Erythroblast (primary cell): Measurements from ENCODE around the gene SP3.

Experiments used
- GATA1 ChIP-seq: IDR thresholded peaks from 2 replicates; pipeline ENCODE4 v1.6.1; 2011; ENCODE audit warnings: low read depth, mild to moderate bottlenecking, control low read depth, low read length, moderate library complexity
- POLR2A ChIP-seq: IDR thresholded peaks from 2 replicates; pipeline ENCODE4 v1.6.1; 2011; ENCODE audit warnings: mild to moderate bottlenecking, low read length

DNA sequence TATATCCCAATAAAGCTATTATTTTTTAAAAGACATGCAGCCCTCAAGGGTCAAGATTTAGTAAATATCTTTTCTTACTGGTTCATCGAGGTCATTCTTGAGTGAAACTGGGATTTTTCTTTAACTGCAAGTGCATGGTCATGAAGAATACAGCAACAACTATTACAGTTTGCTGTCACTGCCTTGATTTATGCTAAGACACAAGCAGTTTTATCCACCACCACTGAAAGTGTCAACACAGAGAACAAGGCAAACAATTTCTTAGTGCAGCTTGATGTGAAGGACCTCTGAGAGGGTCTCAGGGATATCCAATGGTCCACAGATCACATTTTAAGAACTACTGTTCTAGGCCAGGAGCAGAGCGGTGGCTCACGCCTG, 12.1 kb downstream of the SP3 start:
- TF ChIP-seq POLR2A (no peak), GATA1 (no peak)
